Heart right ventricle (tissue), 16 donors: ENCODE data around the gene TLL1. TPM values are rescaled to one million over a fixed set of nuclear protein-coding genes. Genes with fewer than 3 reads are reported as not detected.

Experiments used
- ATAC-seq, 8 donors: fragments of 200-7000 bp; cut with Tn5 transposase; one replicate each; pipeline ENCODE4 v1.9.1; 2020; ENCODE audit warnings: mild to moderate bottlenecking in 8 of 8, moderate library complexity in 8 of 8, moderate number of reproducible peaks in 1 of 8
- DNase-seq, 2 donors: peaks; one replicate each; pipeline ENCODE4 v3.0.0-alpha.2; 2020
- H3K27ac ChIP-seq, 10 donors: fragments of 200-600 bp; sonication (generic) in 2 of 10; one replicate each; pipeline versions ENCODE4 v1.5.0 to v1.8.0; 2020 to 2022; ENCODE audit warnings: mild to moderate bottlenecking in 3 of 10
- H3K27me3 ChIP-seq, 7 donors: fragments of 200-600 bp; one replicate each; pipeline ENCODE4 v1.8.0; 2021 to 2022; ENCODE audit warnings: mild to moderate bottlenecking in 2 of 7
- H3K36me3 ChIP-seq, 9 donors: fragments of 200-600 bp; sonication (generic) in 1 of 9; one replicate each; pipeline versions ENCODE4 v1.5.0 to v1.8.0; 2020 to 2022; ENCODE audit warnings: mild to moderate bottlenecking in 2 of 9
- H3K4me1 ChIP-seq, 9 donors: fragments of 200-600 bp; sonication (generic) in 1 of 9; one replicate each; pipeline versions ENCODE4 v1.5.0 to v1.8.0; 2020 to 2022; ENCODE audit warnings: mild to moderate bottlenecking in 4 of 9
- H3K4me3 ChIP-seq, 10 donors: fragments of 200-600 bp; sonication (generic) in 2 of 10; one replicate each; pipeline versions ENCODE4 v1.5.0 to v1.8.0; 2020 to 2022; ENCODE audit warnings: mild to moderate bottlenecking in 7 of 10, moderate library complexity in 2 of 10
- H3K9me3 ChIP-seq, 11 donors: fragments of 200-600 bp in 10 of 11; sonication (generic) in 2 of 11; one replicate each; pipeline versions ENCODE4 v1.5.0 to v1.8.0; 2013 to 2022; ENCODE audit warnings: mild to moderate bottlenecking in 2 of 11, control low read depth in 1 of 11, moderate library complexity in 1 of 11
- CTCF ChIP-seq, 9 donors: fragments of 200-600 bp; sonication (generic) in 2 of 9; IDR thresholded peaks; one replicate each; pipeline versions ENCODE4 v1.5.0 to v1.8.0; 2021 to 2022; ENCODE audit warnings: antibody characterized with exemption in 9 of 9, mild to moderate bottlenecking in 5 of 9, moderate library complexity in 1 of 9
- WGBS, 2 donors: extraction: QIAGEN DNeasy Blood & Tissue Kit; methylation state at CpG; one replicate each; pipeline ENCODE4 v1.1.7; 2013; ENCODE audit warnings: inconsistent platforms in 1 of 2; 5-methylcytosine and 5-hydroxymethylcytosine counted together
- intact Hi-C, 10 donors: fragments of 100-400 bp; cut with DNase I; formaldehyde crosslinking; loops; one replicate each; pipeline versions ENCODE4 v1.11.1 to v1.14.2; 2022
- polyA plus RNA-seq, 2 donors: library from polyadenylated mRNA; stranded (reverse); fragments of 200-250 nt; gene quantifications; one replicate each; pipeline ENCODE4 v1.2.3, GENCODE V29; 2013
- total RNA-seq, 10 donors: library from RNA; stranded (reverse); fragmentation: NEBNext Ultra II Directional in 3 of 10; extraction: Animal tissue kit (Norgen Biotek cat#: 25700) in 3 of 10; gene quantifications; one replicate each; pipeline versions ENCODE4 v1.2.1 to v1.2.4, GENCODE V29; 2021 to 2023
- donor health status: Arrhythmogenic right ventricular cardiomyopathy.
- donor health status: ischemic (EF 13 %, LVEDD 7.1; RV severe dilation, severe dysfunction).
- donor health status: healthy with polysubstance abuse.
- donor health status: DM: no; HTN: yes; CAD: no.
- donor health status: DM: no; HTN: no; CAD: no.
- donor health status: ischemic (EF 25% LVEDD 6.9; RV normal size, moderate dysfunction).
- donor health status: ischemic (EF 25% LVEDD 5.7; RV mildly dilated, moderate dysfunction).
- donor health status: healthy.
- donor health status: DM: yes; HTN: yes; CAD: no.
- donor health status: Ischemic cardiomyopathy.
- donor health status: ischemic (EF 35%, LVEDD 5.7; RV mildly dilated, moderate dysfunction).
- donor health status: nonischemic (EF 11% LVEDD 7.7; RV severe dilation, severe dysfunction).
- donor health status: DM: yes; HTN: yes; CAD: no.
- donor health status: PGD.
- donor health status: ischemic (EF 29% LVEDD 5.4; RV normal size, mild dysfunction).
- donor health status: nonischemic (EF 23%, LVEDD 6.1; RV moderate dilation, normal function).

Gene TLL1
- total and polyA plus RNA-seq, 12 donors = 0.17 to 2.3 (median 0.71) TPM

GRCh38 chr4:165929662-165930061, 56.6 kb downstream of the TLL1 start:
- H3K27ac ChIP-seq = no peak overlapping the region
- H3K4me1 ChIP-seq = no peaks in the 10 kb centered on the region
- no peak overlapping the region for H3K4me3 ChIP-seq
- 62 to 63% methylated on average over 2 of the region's 2 CpGs for WGBS, 2 donors
- no peak for ATAC-seq
- TF ChIP-seq CTCF (IDR thresholded peaks at IDR 0.05) = no peak
- DNase-seq = no peak
- H3K9me3 ChIP-seq = no peaks in the 10 kb centered on the region
- H3K27me3 ChIP-seq = no peaks in the 10 kb centered on the region
- H3K36me3 ChIP-seq = no peaks in the 10 kb centered on the region
- intact Hi-C loops = no loop called here

GRCh38 chr4:165931741-165932140, 58.7 kb downstream of the TLL1 start:
- intact Hi-C loops = no loop called here
- WGBS, 2 donors = 80 to 86% methylated on average over 5 of the region's 5 CpGs
- Histone ChIP-seq H3K27me3 (no peaks in the 10 kb centered on the region), H3K27ac (no peak overlapping the region), H3K9me3 (no peaks in the 10 kb centered on the region), H3K4me1 (no peaks in the 10 kb centered on the region), H3K36me3 (no peaks in the 10 kb centered on the region), H3K4me3 (no peak overlapping the region)
- no peak for TF ChIP-seq CTCF (IDR thresholded peaks at IDR 0.05)
- no peak for DNase-seq
- no peak for ATAC-seq

- Histone ChIP-seq H3K27ac (no peak overlapping the region), H3K9me3 (peaks cover 0 to 10% (median 0%) of the 10 kb centered on the region in 11 donors), H3K27me3 (no peaks in the 10 kb centered on the region), H3K36me3 (no peaks in the 10 kb centered on the region), H3K4me1 (no peaks in the 10 kb centered on the region), H3K4me3 (no peak overlapping the region)
- no peak for TF ChIP-seq CTCF (IDR thresholded peaks at IDR 0.05)
- no peak for ATAC-seq
- WGBS, 2 donors = 87 to 88% methylated on average over 4 of the region's 4 CpGs
- DNase-seq = no peak
- intact Hi-C loops = no loop called here
Observed at GRCh38 chr4:165944900-165945299, 71.9 kb downstream of the TLL1 start.

GRCh38 chr4:165945991-165946390, 73.0 kb downstream of the TLL1 start:
- WGBS, 2 donors = 43 to 59% methylated on average over 3 of the region's 3 CpGs
- no peak overlapping the region for H3K4me3 ChIP-seq
- H3K36me3 ChIP-seq = no peaks in the 10 kb centered on the region

More at GRCh38 chr4:165945991-165946390, 73.0 kb downstream of the TLL1 start:
- ATAC-seq (no peak), DNase-seq (no peak)
- intact Hi-C loops = no loop called here
- peaks cover 0 to 14% (median 0%) of the 10 kb centered on the region in 11 donors for H3K9me3 ChIP-seq
- no peak overlapping the region for H3K27ac ChIP-seq
- no peaks in the 10 kb centered on the region for H3K27me3 ChIP-seq
- TF ChIP-seq CTCF (IDR thresholded peaks at IDR 0.05) = no peak
- no peaks in the 10 kb centered on the region for H3K4me1 ChIP-seq
